Naive B cell (primary cell): ENCODE measurements around the gene RAB11A. TPM values are rescaled to one million over a fixed set of nuclear protein-coding genes. Genes with fewer than 3 reads are reported as not detected.
A peak's percentile ranks its signal among the peaks of the same experiment; 100 is the strongest.

Experiments
- ATAC-seq, 2 donors: fragments of 150-1000 bp; cut with Tn5 transposase; 2 replicates each; pipeline ENCODE4 v1.10.0; 2021; ENCODE audit warnings: low read depth in 2 of 2, mild to moderate bottlenecking in 2 of 2, moderate library complexity in 2 of 2
- DNase-seq: peaks from one replicate; pipeline ENCODE4 v3.0.0; 2022
- H3K27ac Mint-ChIP-seq, 6 donors: one replicate each; pipeline ENCODE4 v1.8.0; 2020 to 2022; ENCODE audit warnings: mild to moderate bottlenecking in 6 of 6, mixed read lengths in 6 of 6, moderate library complexity in 5 of 6, inconsistent platforms in 2 of 6
- H3K27me3 Mint-ChIP-seq, 3 donors: one replicate each; pipeline ENCODE4 v1.8.0; 2021 to 2022; ENCODE audit warnings: mixed read lengths in 3 of 3, mild to moderate bottlenecking in 1 of 3
- H3K36me3 Mint-ChIP-seq, 2 donors: one replicate each; pipeline ENCODE4 v1.8.0; 2020 to 2022; ENCODE audit warnings: mixed read lengths in 2 of 2, inconsistent platforms in 1 of 2, mild to moderate bottlenecking in 1 of 2
- H3K4me1 Mint-ChIP-seq, 3 donors: one replicate each; pipeline ENCODE4 v1.8.0; 2020 to 2022; ENCODE audit warnings: mixed read lengths in 3 of 3, inconsistent platforms in 1 of 3, mild to moderate bottlenecking in 1 of 3, moderate library complexity in 1 of 3
- H3K4me3 Mint-ChIP-seq, 8 donors: one replicate each; pipeline ENCODE4 v1.8.0; 2020 to 2022; ENCODE audit warnings: mild to moderate bottlenecking in 8 of 8, mixed read lengths in 8 of 8, moderate library complexity in 8 of 8, inconsistent platforms in 2 of 8
- H3K9me3 Mint-ChIP-seq, 7 donors: one replicate each; pipeline ENCODE4 v1.8.0; 2020 to 2022; ENCODE audit warnings: mixed read lengths in 7 of 7, mild to moderate bottlenecking in 5 of 7, inconsistent platforms in 2 of 7, moderate library complexity in 1 of 7
- polyA plus RNA-seq, 6 donors: library from polyadenylated mRNA; unstranded; fragments of 300-500 nt; fragmentation: Illumina TruSeq; gene quantifications; one replicate each; pipeline ENCODE4 v1.2.3, GENCODE V29; 2021; ENCODE audit warnings: low read depth in 6 of 6

The RAB11A gene
- polyA plus RNA-seq, 6 donors from 2014 or later = 204 to 294 (median 234) TPM

DNA sequence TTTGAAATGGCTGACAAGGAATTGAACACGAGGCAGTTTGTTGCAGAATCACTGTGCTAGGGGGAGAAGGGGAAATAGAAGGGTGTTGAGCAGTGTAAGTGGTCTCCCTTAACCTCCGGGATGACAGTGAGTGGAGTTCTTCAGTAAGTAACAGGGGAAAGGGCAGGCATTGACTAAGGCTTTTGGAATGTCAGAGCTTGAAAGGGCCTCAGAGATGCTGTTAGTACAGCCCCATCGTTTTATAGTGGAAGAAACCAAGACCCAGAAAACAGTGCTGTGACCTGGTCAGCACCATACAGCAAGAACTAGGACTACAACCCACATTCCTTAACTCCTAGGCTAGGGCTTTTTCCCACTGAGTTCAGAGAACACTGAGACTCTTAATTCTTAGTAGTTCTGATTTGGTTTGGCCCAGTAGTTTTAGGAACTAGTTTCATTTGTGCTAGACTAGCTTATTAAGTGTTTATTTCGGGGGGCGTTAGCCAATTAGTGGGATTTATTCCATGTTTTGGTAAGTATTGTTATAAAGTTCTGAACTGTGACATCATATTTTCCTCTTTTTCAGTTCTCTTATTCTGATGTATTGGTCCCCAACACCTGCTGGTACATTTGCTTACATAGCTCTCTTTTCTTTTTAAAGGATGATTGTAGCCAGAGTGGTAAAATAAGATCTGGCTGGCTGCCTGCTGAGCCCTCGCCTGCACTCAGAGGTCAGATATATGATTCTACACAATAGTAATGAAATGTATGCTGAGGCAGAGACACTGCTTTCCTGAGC lies 34.2 kb downstream of the RAB11A start:
- H3K4me1 Mint-ChIP-seq = peaks cover 20 to 27% (median 23%) of the 10 kb centered on the region in 3 donors
- H3K9me3 Mint-ChIP-seq = no peaks in the 10 kb centered on the region
- ATAC-seq (no peak), DNase-seq (no peak)
- peaks cover 8 to 15% of the 10 kb centered on the region in 2 donors for H3K36me3 Mint-ChIP-seq
- peak overlapping the region in 1 of 8 donors; percentile 56 for H3K4me3 Mint-ChIP-seq
- peak overlapping the region; percentile 14 to 90 (median 56) for H3K27ac Mint-ChIP-seq
- no peaks in the 10 kb centered on the region for H3K27me3 Mint-ChIP-seq

- ATAC-seq = no peak
- no peak for DNase-seq
- no peak overlapping the region for H3K4me3 Mint-ChIP-seq
- no peaks in the 10 kb centered on the region for H3K27me3 Mint-ChIP-seq
- no peaks in the 10 kb centered on the region for H3K9me3 Mint-ChIP-seq
- peaks cover 8 to 15% of the 10 kb centered on the region in 2 donors for H3K36me3 Mint-ChIP-seq
- peak overlapping the region in 1 of 6 donors; percentile 65 for H3K27ac Mint-ChIP-seq
- H3K4me1 Mint-ChIP-seq = peaks cover 23 to 27% (median 25%) of the 10 kb centered on the region in 3 donors
Observed at GRCh38 chr15:65904301-65904700, 35.0 kb downstream of the RAB11A start.

- ATAC-seq (no peak), DNase-seq (no peak)
- Mint-ChIP-seq H3K27me3 (no peaks in the 10 kb centered on the region), H3K4me1 (peaks cover 23 to 27% (median 25%) of the 10 kb centered on the region in 3 donors), H3K4me3 (no peak overlapping the region), H3K36me3 (peaks cover 6 to 8% of the 10 kb centered on the region in 2 donors), H3K27ac (peak overlapping the region in 1 of 6 donors; percentile 14), H3K9me3 (no peaks in the 10 kb centered on the region)
Observed at GRCh38 chr15:65906396-65906795, 37.1 kb downstream of the RAB11A start.

GRCh38 chr15:65907661-65908060 lies 38.4 kb downstream of the RAB11A start:
- Mint-ChIP-seq H3K9me3 (no peaks in the 10 kb centered on the region), H3K36me3 (peaks cover 6 to 8% of the 10 kb centered on the region in 2 donors), H3K4me1 (peaks cover 15 to 19% (median 16%) of the 10 kb centered on the region in 3 donors), H3K27me3 (no peaks in the 10 kb centered on the region), H3K4me3 (no peak overlapping the region), H3K27ac (no peak overlapping the region)
- DNase-seq (no peak), ATAC-seq (no peak)

DNA sequence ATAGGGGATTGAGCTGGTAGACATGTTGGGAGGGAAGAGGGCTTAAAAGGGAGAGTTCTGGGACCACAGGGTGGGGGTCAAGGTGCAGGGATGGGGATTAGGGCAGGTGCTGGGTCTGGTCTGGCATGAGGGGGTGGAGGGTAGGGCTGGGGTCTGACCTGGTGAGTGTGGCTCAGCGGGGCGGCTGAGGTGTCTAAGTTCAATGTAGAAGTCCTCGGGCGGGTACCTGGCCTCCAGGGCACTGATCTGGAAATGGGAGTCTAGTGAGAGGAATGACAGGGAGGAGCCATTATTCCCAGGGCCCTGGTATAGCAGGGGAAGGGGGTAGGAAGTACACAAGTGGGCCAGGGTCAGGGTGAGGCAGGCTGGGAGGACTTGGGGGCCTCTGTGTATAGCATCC lies 39.6 kb downstream of the RAB11A start:
- Mint-ChIP-seq H3K4me1 (peaks cover 3 to 7% (median 6%) of the 10 kb centered on the region in 3 donors), H3K27ac (peak overlapping the region in 2 of 6 donors; percentile 5 to 49), H3K9me3 (no peaks in the 10 kb centered on the region), H3K27me3 (no peaks in the 10 kb centered on the region), H3K4me3 (no peak overlapping the region), H3K36me3 (peaks cover 6 to 8% of the 10 kb centered on the region in 2 donors)
- ATAC-seq (no peak), DNase-seq (no peak)

DNA sequence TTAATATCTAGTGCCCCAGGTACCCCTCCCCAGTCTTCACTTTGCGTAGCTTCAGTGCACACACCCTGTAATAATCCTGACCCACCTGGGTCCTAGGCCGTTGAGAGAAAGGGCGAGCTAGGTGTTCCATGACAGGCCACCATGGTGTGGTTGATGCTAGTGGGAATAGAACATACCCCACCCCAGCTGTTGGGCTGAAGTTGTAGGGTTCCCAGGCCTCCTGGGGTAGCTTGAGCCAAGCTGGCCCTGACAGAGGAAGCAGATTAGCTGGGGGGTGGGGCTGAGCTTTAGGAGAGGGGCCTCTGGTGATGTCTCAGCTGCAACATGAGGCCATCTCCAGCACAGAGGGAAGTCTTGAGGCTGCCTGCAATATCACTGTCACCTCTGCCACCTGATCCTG lies 40.5 kb downstream of the RAB11A start:
- Mint-ChIP-seq H3K9me3 (no peaks in the 10 kb centered on the region), H3K36me3 (peaks cover 6 to 8% of the 10 kb centered on the region in 2 donors), H3K27me3 (no peaks in the 10 kb centered on the region), H3K27ac (peak overlapping the region in 1 of 6 donors; percentile 44), H3K4me3 (no peak overlapping the region), H3K4me1 (peaks cover 5 to 12% (median 10%) of the 10 kb centered on the region in 3 donors)
- no peak for ATAC-seq
- no peak for DNase-seq

GRCh38 chr15:65910341-65910740 lies 41.0 kb downstream of the RAB11A start:
- no peak overlapping the region for H3K27ac Mint-ChIP-seq
- ATAC-seq (no peak), DNase-seq (no peak)

GRCh38 chr15:65912235-65912634 lies 42.9 kb downstream of the RAB11A start:
- no peaks in the 10 kb centered on the region for H3K27me3 Mint-ChIP-seq
- H3K4me1 Mint-ChIP-seq = peaks cover 29 to 36% (median 30%) of the 10 kb centered on the region in 3 donors
- H3K9me3 Mint-ChIP-seq = no peaks in the 10 kb centered on the region
- ATAC-seq (no peak), DNase-seq (no peak)
- no peak overlapping the region for H3K4me3 Mint-ChIP-seq
- peak overlapping the region in 1 of 6 donors; percentile 36 for H3K27ac Mint-ChIP-seq
- H3K36me3 Mint-ChIP-seq = peaks cover 0 to 1% of the 10 kb centered on the region in 2 donors

More at GRCh38 chr15:65910341-65910740, 41.0 kb downstream of the RAB11A start:
- Mint-ChIP-seq H3K4me1 (peaks cover 10 to 17% (median 12%) of the 10 kb centered on the region in 3 donors), H3K27me3 (no peaks in the 10 kb centered on the region), H3K9me3 (no peaks in the 10 kb centered on the region), H3K4me3 (no peak overlapping the region), H3K36me3 (peaks cover 6 to 8% of the 10 kb centered on the region in 2 donors)

DNA sequence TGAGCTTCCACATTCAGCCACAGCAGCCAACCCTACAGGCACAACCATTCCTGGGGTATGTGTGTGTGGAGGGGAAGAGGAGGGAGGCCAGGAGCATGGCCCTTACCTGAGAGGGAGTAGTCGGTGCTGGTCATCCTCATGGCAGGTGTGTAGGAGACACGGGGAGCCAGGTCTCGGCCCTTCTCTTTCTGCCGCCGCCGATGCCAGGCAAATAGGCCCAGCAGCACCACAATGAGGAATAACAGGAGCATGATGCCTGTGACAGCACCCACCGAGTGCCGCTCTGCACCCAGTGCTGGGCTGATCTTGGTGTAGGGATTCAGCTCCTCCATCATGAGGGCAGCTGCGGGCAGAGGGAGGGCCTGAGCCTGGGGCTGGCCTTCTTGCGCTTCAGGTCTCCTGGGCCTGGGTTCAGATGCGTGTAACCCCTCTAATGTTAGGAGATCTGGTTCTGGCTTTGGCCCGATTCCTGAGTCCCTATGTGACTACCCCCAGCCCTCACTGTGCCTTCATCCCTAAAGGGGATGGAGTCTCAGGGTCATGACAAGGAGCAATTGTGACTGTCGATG lies 44.4 kb downstream of the RAB11A start:
- H3K36me3 Mint-ChIP-seq = no peaks in the 10 kb centered on the region
- no peaks in the 10 kb centered on the region for H3K27me3 Mint-ChIP-seq
- no peak overlapping the region for H3K4me3 Mint-ChIP-seq
- ATAC-seq = no peak
- H3K9me3 Mint-ChIP-seq = no peaks in the 10 kb centered on the region
- peaks cover 42 to 51% (median 44%) of the 10 kb centered on the region in 3 donors for H3K4me1 Mint-ChIP-seq
- no peak for DNase-seq
- peak overlapping the region in 4 of 6 donors; percentile 38 to 79 (median 68) for H3K27ac Mint-ChIP-seq

DNA sequence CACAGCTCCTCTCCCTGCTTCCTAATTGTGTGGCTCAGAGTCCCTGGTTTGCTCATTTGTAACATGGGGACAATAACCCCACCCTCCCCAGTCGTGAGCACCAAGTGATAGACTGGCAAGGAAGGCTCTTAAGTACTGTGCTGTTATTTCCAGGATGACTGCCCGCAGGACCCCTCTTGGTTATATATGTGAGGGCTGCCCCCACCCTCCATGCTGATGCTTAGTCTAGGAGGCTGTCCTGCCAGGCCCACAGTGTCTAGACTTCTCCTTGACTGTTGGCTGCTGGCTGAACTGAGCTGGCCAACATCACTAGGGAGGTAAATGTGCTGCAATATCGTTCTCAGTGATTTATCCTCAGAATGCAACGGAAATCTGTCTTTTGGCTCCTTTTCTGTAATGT lies 45.1 kb downstream of the RAB11A start:
- peaks cover 43 to 54% (median 49%) of the 10 kb centered on the region in 3 donors for H3K4me1 Mint-ChIP-seq
- H3K27ac Mint-ChIP-seq = peak overlapping the region in 4 of 6 donors; percentile 74 to 91 (median 89)
- H3K36me3 Mint-ChIP-seq = no peaks in the 10 kb centered on the region
- H3K9me3 Mint-ChIP-seq = no peaks in the 10 kb centered on the region
- no peak for DNase-seq
- H3K27me3 Mint-ChIP-seq = no peaks in the 10 kb centered on the region
- ATAC-seq = no peak
- H3K4me3 Mint-ChIP-seq = peak overlapping the region in 1 of 8 donors; percentile 61

- no peaks in the 10 kb centered on the region for H3K36me3 Mint-ChIP-seq
- no peak for DNase-seq
- no peaks in the 10 kb centered on the region for H3K9me3 Mint-ChIP-seq
- no peaks in the 10 kb centered on the region for H3K27me3 Mint-ChIP-seq
- peak overlapping the region in 4 of 8 donors; percentile 57 to 79 (median 68) for H3K4me3 Mint-ChIP-seq
- ATAC-seq = peak; percentile 32 to 37
- peak overlapping the region; percentile 48 to 91 (median 78) for H3K27ac Mint-ChIP-seq
- peaks cover 45 to 59% (median 58%) of the 10 kb centered on the region in 3 donors for H3K4me1 Mint-ChIP-seq
Observed at GRCh38 chr15:65914981-65915925, 46.0 kb downstream of the RAB11A start.

DNA sequence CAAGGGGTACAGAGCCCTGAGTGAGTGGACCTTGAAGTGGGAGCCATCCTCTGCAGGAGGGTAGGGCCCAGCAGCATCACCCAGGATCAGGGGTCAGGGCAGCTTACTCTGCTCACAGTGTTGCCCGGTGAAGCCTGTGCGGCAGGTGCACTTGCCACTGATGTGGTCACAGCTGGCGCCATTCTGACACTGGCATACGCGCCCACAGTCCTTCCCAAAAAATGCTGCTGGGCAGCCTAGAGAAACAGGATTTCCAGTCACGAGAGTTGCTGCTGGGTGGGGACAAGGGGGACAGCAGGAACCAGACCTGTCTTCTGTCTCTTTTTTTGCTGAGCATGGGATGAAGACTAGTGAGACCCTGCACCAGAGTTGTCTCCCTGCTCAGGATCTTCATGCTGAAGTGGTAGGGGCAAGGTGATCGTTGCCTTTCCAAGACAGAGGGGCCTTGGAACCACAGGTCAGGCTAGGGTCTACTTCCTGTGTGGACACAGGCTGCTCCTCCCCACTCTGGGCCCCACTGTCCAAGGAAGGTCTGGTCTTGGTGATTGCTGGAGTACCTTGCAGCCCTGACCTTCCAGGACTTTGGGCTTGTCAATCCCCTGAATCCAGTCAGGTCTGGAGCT lies 46.9 kb downstream of the RAB11A start:
- H3K27me3 Mint-ChIP-seq = no peaks in the 10 kb centered on the region
- peak overlapping the region in 6 of 8 donors; percentile 45 to 79 (median 62) for H3K4me3 Mint-ChIP-seq
- DNase-seq (no peak), ATAC-seq (no peak)
- peaks cover 54 to 68% (median 67%) of the 10 kb centered on the region in 3 donors for H3K4me1 Mint-ChIP-seq
- no peaks in the 10 kb centered on the region for H3K9me3 Mint-ChIP-seq
- H3K36me3 Mint-ChIP-seq = no peaks in the 10 kb centered on the region
- peak overlapping the region; percentile 30 to 96 (median 86) for H3K27ac Mint-ChIP-seq
